Stimulated activated CD4-positive, alpha-beta T cell treated with anti-CD3 and anti-CD28 coated beads, TNF-alpha, amount 100 ng/mL, for 48 hours (primary cell): ENCODE data around the gene TRPV4.
A peak's percentile ranks its signal among the peaks of the same experiment; 100 is the strongest.
"Not testable (repeated sequence)": the region's sequence is repeated elsewhere in the genome, so short reads cannot be mapped to it uniquely, and the experiment has no call there.

Source experiments
- DNase-seq, 3 donors: peaks; one replicate each; pipeline ENCODE4 v3.0.0-alpha.2; 2020; ENCODE audit warnings: low read depth in 3 of 3

The TRPV4 gene

DNA sequence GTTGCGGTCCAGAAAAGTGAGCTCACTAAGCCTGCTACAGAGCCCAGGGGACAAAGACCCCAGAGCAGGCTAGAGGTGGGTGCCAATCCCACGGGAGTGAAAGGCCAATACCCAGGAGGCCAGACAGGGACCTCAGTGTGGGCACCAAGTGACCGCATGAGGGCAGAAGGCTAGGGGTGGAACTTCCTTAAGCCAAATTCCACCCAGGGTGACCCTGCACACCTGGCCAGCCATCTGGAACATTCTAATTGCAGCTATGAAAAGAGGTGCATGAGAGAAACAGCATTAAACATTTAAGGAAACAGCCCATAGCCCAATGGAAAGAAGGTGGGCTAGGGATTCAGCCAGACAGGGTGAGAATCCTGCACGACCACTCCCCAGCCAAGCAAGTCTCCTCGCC lies 27.8 kb upstream of the TRPV4 start:
- DNase-seq = no peak

DNA sequence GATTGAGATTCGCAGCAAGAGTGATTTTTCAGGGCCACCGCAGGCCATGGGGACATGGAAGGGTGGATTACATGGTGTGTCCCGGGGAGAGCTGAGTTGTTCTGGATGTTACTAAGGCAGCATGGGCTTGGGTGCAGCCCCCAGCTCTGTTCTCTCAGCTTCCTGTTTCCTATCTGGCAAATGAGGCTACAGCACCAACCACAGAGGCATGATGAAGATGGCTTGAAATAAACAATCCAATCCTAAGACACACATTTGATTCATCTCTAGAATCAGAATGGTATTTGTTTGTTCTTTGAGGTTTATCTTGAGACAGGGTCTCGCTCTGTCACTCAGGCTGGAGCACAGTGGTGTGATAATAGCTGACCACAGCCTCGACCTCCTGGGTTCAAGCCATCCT lies 25.6 kb upstream of the TRPV4 start:
- no peak for DNase-seq

DNA sequence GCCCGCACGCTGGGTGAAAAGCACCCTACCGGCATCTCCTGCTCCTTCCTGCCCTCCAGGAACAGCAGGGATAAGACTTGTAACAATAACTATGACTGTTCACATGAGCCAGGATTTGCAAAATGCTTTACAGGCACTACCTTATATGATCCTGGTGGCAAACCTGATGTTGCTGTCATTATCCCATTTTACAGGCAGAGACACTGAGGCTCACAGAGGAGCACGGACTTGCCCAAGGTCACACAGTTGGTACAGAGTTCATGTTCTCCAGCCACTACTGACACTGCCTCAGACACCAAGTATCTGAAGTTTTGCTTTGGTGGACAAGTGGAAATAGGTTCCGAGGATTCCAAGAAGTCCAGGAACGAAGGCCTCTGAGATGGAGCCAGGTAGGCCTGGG lies 24.5 kb upstream of the TRPV4 start:
- no peak for DNase-seq

DNA sequence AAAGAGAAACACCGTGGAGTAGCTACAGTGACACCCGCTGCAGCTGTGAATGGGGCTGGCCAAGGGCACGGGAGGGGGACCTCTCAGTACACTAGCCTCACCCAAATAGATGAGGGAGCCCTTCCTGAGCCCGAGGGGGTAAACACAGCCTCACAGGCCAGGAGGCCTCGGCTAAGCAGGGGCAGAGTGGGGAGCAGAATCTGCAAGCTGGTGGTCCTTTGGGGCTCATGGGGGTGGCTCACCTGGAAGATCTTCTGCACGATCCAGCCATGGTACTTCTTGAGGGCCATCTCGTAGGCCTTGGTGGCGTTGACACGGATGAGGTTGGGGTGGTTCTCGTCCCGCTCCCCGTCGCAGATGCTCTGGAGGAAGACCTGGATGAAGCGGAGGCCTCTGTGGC lies 22.2 kb upstream of the TRPV4 start:
- no peak for DNase-seq

DNA sequence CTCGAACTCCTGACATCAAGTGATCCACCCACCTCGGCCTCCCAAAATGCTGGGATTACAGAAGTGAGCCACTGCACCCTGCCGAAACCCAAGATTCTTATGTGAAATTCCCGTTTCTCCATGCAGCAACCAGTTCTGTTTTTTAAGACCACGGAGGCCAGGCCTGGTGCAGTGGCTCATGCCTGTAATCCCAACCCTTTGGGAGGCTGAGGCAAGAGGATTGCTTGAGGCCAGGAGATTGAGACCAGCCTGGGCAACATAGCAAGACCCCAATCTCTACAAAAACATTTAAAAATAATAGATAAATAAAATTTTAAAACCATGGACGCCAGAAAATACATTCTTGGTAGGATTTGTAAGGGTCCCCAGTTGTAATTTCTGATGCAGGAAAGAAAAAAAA lies 17.3 kb upstream of the TRPV4 start:
- not testable (repeated sequence) for DNase-seq

DNA sequence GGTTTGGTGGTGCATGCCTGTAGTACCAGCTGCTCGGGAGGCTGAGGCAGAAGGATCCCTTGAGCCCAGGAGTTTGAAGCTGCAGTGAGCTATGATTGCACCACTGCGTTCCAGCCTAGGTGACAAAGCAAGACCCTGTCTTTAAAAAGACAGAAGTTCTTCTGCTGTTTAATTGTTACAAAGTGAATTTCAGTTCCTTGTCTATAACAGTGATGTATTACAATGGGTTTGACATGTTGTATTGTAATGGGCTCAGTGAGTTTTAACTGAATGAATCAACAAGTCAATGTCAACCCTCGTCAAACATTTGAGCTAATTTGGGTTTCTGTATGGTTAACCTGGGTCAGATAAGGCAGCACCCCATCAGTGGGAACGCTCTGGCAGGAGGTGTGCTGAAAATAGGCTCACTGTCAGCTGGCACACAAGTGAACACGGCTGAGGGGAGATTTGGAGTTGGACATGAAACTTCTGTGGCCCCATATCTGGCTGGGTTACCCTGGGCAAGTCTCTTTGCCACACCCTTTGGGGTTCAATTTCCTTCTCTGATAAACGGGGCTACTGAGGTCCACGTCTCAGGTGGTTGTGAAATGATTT lies 14.0 kb upstream of the TRPV4 start:
- DNase-seq = no peak

DNA sequence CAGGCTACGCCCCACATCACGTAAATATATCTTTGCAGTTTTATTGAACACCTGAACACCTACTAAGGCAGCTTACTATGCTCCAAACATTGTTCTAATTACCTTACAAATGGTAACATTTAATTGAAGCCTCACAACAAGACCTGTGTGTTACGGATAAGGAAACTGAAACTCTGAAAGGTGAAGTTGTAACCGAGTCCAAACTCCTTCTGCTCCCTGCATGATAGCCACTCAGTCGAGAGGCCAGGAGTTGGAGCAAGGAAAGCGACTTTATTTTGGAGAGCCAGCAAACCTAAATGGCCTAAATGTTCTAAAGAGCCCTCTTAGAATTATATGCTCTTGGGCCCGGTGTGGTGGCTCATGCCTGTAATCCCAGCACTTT lies 12.6 kb upstream of the TRPV4 start:
- no peak for DNase-seq

DNA sequence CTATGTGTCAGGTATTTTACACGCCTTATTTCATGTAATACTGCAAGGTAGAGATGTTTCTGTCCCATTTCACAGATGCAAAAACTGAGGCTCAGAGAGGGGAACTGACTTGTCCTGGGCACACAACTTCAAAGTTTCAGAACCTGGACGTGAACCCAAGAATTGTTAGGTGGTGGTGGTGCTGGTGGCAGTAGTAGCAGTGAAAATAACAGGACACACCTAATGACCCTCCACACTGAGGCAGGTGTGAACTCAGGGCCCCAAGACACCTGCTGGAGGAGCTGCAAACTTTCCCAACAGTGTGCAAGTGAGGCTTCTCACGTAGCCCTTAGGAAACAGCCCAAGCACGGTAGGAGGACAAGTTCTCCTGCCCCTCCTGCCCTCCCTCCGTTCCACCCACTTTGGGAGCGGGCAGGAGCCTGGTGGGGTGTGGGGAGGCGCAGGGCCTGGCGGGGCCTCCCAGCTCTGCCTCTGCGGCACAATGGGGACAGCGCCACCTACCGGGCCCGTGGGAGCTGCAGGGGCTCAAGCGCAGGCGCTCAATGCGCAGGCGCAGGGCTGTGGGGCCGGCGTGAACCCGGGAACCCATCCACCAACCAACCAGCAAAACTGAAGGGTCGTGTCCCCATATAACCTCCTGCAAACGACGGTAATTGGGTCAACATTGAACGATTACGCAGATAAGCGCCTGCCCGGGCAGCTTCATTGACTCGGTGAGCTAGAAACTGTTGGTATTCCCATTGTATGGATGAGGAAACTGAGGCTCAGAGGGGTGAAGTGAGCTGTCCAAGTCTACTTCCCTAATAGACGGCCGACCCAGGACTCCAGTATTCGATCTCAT lies 12.0 kb upstream of the TRPV4 start:
- DNase-seq = peak; percentile 80 to 90 (median 87)

DNA sequence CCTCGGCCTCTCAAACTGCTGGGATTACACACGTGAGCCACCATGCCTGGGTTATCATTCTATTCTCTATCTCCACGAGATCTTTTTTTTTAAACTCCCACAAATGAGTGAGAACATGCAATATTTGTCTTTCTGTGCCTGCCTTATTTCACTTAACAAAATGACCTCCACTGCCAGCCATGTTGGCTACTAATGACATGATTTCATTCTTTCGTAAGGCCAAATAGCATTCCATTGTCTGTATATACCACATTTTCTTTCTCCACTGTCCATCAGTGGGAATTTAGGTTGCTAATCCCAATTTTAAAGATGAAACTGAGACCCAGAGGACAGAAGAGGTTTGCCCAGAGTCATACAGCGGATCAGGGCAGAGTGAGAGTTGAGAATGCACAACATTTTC lies 10.9 kb upstream of the TRPV4 start:
- DNase-seq = no peak

DNA sequence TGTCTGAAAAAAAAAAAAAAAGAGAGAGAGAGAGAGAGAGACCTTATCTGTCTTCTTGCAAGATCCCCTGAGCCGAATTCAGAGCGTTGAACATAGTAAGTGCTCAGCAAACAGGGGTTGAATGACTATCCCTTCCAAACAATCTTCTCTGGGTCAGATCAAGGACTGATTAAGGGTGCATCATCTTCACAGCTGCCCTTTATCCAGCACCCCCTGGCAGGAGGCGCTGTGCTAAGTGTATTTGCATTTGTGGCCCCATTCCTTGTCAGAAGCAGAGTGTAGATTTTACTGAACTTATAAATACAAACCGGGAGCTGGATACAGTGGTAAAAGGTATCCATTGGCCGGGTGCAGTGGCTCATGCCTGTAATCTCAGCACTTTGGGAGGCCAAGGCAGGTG lies 8.8 kb upstream of the TRPV4 start:
- no peak for DNase-seq

DNA sequence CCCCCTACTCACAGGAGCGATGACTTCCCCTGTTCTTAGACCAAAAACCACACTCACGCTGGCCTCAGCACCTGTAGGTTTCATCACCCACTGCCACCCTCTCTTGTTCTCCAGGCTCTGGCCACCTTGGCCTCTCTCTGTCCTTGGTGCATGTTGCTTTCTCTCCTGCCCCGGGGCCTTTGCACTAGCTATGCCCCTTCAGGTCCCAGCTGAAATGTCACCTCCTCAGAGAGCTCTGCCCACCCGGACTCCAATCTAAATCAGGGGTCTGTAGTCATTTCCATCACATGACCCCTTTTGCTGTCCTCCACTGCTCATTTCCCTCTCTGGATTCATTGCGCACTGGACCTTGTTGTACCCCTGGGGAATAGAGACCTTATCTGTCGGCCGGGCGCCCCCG lies 8.2 kb upstream of the TRPV4 start:
- no peak for DNase-seq

DNA sequence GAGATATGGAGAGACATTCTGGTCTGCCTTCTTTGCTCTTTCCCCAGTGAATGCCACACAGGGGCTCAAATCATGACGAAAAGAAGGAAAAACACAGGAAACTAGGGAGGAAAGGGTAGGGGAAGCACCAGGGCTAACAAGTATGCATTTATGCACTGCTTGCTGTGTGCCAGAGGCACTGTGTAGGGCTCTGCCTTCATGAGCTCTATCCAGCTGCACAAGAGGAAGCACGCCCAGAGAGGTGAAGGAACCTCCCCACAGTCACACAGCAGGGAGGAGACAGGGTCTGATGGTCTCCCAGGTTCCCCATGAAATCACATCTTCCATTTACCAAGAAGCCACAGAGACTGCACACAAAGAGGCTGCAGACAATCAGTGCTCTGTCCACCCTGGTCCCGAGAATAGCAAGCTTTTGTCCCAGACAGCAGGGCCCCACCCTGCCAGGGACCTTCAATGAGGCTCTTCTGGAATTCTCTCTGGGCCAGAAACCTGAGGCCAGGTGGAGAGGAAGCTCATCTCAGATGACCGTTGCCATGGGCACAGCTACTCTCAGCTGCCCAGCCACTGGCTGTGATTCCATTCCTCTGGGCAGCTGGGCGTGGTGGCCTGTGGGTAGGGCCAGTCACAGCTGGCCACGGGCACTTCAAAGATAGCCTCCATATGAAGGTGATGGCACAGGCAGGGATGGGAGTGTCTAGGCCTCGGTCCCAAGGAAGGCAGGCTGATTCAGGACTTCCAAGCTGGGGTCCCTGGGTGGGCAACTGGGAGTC lies 7.3 kb upstream of the TRPV4 start:
- no peak for DNase-seq

DNA sequence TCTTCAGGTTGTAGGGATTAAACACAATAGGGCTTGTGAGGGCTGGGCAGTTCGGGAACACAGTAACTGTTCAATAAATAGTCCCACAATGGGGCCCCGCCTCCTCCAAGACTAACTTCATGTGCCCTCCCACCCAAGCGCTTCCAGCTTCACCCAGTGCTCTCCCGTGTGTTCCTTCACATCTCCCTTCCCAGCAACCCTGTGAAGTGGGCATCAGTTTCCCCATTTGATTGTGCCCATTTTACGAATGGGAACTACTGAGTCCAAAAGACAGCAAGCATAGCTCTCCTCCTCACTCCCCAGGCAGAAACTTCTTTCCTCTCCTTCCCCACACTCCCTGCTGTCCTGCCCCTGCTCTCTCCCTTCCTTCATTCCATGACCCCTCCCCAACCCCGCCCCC lies 6.2 kb upstream of the TRPV4 start:
- no peak for DNase-seq

DNA sequence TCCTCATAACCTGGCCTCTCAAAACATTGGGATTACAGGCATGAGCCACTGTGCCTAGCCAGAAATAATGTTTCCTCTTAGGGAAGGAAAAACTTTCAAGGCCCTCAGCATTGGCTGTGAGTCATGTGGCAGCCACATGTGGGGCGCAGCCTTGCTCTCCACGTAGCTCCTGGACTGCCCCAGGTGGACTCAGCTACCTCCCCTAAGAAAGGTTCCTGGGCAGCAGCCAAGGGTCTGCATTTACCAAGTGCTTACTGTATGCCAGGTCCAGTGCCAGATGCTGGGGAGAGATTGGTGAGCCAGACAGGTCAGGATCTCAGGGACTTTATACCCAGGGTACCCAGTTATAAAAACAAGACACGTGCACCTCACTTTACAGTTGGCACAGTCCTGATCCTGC lies 3.7 kb upstream of the TRPV4 start:
- DNase-seq = no peak

DNA sequence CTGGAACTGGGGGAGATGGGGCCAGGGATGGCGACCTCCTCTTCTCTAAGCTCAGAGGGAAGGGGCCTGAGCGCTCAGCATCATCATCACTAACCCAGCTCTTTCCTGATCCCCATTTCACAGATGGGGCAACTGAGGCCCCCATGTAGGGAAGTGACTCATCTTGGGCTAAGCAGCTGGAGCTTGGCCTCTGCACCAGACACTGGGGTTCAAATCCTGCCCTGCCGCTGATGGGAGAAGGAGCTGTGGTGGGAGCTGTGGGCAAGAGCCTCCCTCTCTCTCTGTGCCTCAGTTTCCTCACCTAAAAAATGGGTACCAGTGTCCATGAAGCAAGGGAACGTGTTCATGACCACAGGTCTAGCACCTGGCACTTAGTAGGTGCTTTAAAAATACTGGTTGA lies 2.6 kb upstream of the TRPV4 start:
- no peak for DNase-seq

DNA sequence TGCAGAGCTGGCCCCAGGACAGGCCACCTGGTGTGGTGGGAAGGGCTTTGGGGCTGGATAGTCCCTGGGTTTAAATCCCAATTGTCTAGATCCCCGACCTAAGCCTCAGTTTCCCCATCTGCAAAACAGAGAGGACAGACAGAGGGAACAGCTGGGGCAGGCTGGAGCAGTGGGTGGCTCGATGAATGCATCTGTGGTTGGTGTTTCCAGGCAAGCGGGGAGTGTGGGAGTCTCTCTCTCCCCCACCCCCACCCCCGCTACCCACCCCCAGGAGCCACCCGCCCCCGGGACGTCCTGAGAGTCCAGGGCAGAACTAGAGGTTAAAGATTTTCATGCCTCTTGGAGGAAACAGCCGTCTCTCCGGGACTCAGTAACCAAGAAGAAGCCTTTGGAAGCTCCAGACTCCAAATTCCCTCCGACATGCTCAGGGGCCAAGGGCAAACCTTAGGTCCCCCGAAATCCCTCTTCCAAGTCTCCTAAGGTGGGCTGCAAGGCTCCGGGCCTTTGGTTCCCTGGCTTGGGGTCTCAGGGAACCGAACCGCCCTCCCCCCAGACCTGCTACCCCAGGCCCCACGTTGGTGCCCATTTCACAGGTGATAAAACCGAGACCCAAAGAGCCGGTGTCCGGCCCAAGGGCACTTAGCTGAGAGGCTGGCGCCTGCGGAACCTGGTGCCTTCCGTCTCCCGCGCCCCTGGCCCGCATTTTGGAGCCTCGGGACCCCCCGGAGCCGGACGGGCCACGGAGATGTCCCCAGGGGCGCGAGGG lies 474 bp downstream of the TRPV4 start:
- DNase-seq = no peak

DNA sequence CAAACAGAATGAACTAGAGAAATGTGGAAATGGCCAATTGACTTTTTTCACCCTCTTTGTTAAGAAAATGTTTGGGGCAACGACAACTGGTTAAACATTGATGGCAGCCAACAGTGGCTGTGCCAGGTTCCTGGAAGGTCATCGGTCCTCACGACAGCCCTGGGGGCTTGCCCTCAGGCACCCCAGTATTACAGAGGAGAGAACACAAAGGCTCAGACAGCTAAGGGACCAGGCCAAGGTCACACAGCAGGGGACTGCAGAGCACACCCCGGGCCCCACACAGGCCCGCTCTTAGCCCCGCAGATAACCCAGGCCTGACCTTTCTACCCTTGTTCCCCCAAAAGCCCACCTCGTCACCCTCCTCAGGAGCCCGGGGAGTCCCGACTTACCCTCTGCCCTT lies 1.3 kb downstream of the TRPV4 start:
- no peak for DNase-seq

DNA sequence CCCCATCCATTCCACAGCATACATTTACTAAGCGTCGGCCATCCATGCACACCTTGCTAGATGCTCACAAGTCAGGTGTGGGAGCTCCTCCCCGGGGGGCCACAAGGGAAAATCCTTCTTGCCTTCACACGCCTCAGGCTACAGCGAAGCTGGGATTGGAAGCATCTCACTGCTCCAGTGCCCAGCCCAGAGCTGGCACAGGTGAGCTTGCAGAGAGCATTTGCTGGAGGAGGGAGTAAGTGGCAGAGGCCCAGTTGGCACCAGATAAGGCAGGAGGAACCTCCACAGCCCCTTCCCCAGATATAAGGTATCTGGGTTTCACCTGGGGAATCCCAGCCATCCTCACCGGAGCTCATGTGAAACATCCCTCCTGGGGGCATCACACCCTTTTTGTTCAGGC lies 1.8 kb downstream of the TRPV4 start:
- no peak for DNase-seq

DNA sequence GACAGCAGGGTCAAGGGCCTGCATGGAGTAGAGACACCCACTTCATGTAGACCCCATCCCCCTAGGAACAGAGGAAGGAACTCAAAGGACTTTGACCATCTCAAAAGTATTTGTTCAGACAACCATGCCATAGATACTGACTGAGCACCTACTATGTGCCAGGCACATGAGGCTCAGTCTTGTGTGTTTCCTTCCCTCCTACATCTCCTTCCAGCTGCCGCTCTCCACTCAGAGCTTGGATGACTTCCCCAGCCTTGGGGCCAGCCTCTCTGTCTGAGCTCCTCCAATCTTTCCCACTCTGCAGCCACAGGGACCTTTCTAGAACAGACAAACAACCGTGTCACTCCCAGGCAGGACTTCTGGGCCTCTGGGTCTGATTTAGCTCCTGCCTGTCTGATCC lies 2.5 kb downstream of the TRPV4 start:
- no peak for DNase-seq

DNA sequence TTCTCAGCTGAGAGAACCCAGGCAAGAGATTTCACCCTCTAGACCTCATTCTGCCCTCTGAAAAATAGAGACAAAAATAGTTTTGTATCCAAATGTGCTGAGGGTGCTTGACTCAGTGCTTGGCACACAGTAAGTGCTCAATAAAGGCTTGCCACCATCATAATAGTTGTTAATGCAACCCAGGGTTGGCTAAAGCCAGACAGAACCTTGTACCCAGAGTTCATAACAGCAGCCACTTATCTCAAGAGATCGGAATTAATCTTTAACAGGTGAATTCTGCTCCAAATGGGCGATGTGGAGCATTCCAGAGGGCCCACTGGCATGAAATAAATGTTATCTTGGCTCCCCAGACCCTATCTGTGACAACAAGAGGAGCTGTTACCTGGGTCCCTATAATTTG lies 2.9 kb downstream of the TRPV4 start:
- no peak for DNase-seq

DNA sequence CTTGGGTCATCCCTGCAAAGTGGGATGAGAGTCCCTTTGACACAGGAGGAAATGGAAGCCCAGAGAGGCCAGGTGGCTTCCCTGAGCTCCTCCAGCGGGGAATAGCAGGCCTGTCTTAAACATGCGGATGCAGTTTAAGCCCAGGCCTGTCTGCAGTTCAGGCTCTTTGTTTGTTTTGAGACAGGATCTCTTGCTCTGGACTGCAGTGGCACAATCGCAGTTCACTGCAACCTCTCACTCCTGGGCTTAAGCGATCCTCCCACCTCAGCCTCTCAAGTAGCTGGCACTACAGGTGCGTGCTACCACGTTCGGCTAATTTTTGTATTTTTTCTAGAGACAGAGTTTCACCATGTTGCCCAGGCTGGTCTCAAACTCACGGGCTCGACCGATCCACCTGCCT lies 3.5 kb downstream of the TRPV4 start:
- DNase-seq = no peak

DNA sequence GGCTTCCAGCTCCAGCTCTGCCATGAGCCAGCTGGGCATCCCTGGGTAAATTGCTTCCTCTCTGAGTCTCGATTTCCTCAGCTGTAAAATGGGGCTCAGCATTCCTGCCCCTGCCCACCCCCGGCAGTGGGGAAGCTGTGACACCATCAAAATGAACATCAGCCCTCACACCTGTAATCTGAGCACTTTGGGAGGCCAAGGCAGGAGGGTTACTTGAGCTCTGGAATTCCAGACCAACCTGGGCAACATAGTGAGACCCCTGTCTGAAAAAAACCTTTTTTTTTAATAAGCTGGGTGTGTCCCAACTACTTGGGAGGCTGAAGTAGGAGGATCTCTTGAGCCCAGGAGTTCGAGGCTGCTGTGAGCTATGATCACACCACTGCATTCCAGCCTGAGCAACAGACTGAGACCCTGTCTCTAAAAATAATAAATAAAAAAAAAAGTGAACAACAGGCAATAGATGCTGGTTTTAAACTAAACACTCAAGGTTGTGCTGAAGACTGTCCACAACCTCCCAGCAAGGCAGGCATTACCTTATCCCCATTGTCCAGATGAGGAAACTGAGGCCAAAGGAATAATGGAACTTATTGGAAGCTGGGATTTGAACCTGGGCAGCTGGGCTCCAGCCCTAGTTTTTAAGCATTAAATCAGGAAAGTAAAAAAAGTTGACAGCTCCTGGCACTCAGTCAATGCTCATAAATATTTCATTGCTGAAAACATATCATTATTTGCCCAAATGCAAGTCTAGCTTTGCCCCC lies 4.3 kb downstream of the TRPV4 start:
- no peak for DNase-seq
